Measurements from ENCODE around the gene TMEM139. TPM values are rescaled to one million over a fixed set of nuclear protein-coding genes. Genes with fewer than 3 reads are reported as not detected.

The TMEM139 gene
- polyA plus RNA-seq, 3 donors = 0.55 TPM; not detected in 2

GRCh38 chr7:143279186-143280098 is 5.3 kb upstream of the TMEM139 start:
- H3K36me3 ChIP-seq (replicated peaks in 1 of 2; ENCODE audit: control insufficient read depth in 1 of 2, insufficient read depth in 2 of 2, low read length in 2 of 2) = no peaks in the 10 kb centered on the region
- H3K4me1 Mint-ChIP-seq = peaks cover 17% of the 10 kb centered on the region
- H3K4me2 ChIP-seq (replicated peaks; ENCODE audit: extremely low read depth, low read length, poor library complexity, severe bottlenecking) = no peak overlapping the region
- H3K27me3 ChIP-seq (ENCODE audit: control insufficient read depth in 2 of 2, insufficient read depth in 2 of 2, low read length in 2 of 2) = no peaks in the 10 kb centered on the region
- H3K79me2 ChIP-seq (ENCODE audit: insufficient read depth, low read length) = no peaks in the 10 kb centered on the region
- H3K27me3 Mint-ChIP-seq (ENCODE audit: low read depth in 3 of 3) = peaks cover 0 to 1% (median 0%) of the 10 kb centered on the region in 3 donors
- H3K9me3 Mint-ChIP-seq = peaks cover 0 to 2% (median 0%) of the 10 kb centered on the region in 7 donors
- peak overlapping the region in 5 of 7 donors; percentile 11 to 60 (median 46) for H3K27ac Mint-ChIP-seq
- peak overlapping the region in 1 of 3 experiments; percentile 7 for H3K4me3 ChIP-seq (replicated peaks in 1 of 3; ENCODE audit: low read depth in 2 of 3, low read length in 3 of 3)
- peak in 1 of 3 donors; percentile 22 for DNase-seq
- no peaks in the 10 kb centered on the region for H4K20me1 ChIP-seq (ENCODE audit: insufficient read depth, low read length)
- no peak overlapping the region for H3K9ac ChIP-seq (ENCODE audit: insufficient read depth, low read length, poor library complexity, severe bottlenecking)
- WGBS (ENCODE audit: insufficient coverage) = 83% methylated on average over 1 of the region's 8 CpGs
- intact Hi-C loops (cut with micrococcal nuclease) = loop anchor here in 1 of 2 donors (10.0 kb wide), 1 partner anchor 95 kb away; no protein-coding TSS in a partner anchor
- TF ChIP-seq, protein P1, sequence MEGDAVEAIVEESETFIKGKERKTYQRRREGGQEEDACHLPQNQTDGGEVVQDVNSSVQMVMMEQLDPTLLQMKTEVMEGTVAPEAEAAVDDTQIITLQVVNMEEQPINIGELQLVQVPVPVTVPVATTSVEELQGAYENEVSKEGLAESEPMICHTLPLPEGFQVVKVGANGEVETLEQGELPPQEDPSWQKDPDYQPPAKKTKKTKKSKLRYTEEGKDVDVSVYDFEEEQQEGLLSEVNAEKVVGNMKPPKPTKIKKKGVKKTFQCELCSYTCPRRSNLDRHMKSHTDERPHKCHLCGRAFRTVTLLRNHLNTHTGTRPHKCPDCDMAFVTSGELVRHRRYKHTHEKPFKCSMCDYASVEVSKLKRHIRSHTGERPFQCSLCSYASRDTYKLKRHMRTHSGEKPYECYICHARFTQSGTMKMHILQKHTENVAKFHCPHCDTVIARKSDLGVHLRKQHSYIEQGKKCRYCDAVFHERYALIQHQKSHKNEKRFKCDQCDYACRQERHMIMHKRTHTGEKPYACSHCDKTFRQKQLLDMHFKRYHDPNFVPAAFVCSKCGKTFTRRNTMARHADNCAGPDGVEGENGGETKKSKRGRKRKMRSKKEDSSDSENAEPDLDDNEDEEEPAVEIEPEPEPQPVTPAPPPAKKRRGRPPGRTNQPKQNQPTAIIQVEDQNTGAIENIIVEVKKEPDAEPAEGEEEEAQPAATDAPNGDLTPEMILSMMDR (IDR thresholded peaks at IDR 0.05) = no peak
- peak overlapping the region; percentile 58 for H2AFZ ChIP-seq (ENCODE audit: insufficient read depth, low read depth, low read length, poor library complexity, severe bottlenecking)
- no peaks in the 10 kb centered on the region for H3K9me3 ChIP-seq (replicated peaks in 1 of 2; ENCODE audit: control insufficient read depth in 1 of 2, insufficient read depth in 1 of 2, low read length in 2 of 2)
- peak overlapping the region in 1 of 2 donors; percentile 26 for H3K4me3 Mint-ChIP-seq
- no peaks in the 10 kb centered on the region for H3K36me3 Mint-ChIP-seq
- peaks cover 0 to 19% of the 10 kb centered on the region in 2 donors for H3K4me1 ChIP-seq (ENCODE audit: control insufficient read depth in 1 of 2, insufficient read depth in 2 of 2, low read length in 2 of 2)
- H3K27ac ChIP-seq (ENCODE audit: low read depth in 1 of 2, low read length in 2 of 2) = peak overlapping the region in 1 of 2 donors; percentile 47

- Histone ChIP-seq H3K79me2 (ENCODE audit: insufficient read depth, low read length) (no peaks in the 10 kb centered on the region), H3K27ac (ENCODE audit: low read depth in 1 of 2, low read length in 2 of 2) (peak overlapping the region in 1 of 2 donors; percentile 47), H4K20me1 (ENCODE audit: insufficient read depth, low read length) (no peaks in the 10 kb centered on the region), H3K4me1 (ENCODE audit: control insufficient read depth in 1 of 2, insufficient read depth in 2 of 2, low read length in 2 of 2) (peaks cover 0 to 19% of the 10 kb centered on the region in 2 donors), H3K9ac (ENCODE audit: insufficient read depth, low read length, poor library complexity, severe bottlenecking) (no peak overlapping the region), H3K4me3 (replicated peaks in 1 of 3; ENCODE audit: low read depth in 2 of 3, low read length in 3 of 3) (peak overlapping the region in 1 of 3 experiments; percentile 7), H2AFZ (ENCODE audit: insufficient read depth, low read depth, low read length, poor library complexity, severe bottlenecking) (peak overlapping the region; percentile 58), H3K36me3 (replicated peaks in 1 of 2; ENCODE audit: control insufficient read depth in 1 of 2, insufficient read depth in 2 of 2, low read length in 2 of 2) (no peaks in the 10 kb centered on the region), H3K4me2 (replicated peaks; ENCODE audit: extremely low read depth, low read length, poor library complexity, severe bottlenecking) (no peak overlapping the region), H3K27me3 (ENCODE audit: control insufficient read depth in 2 of 2, insufficient read depth in 2 of 2, low read length in 2 of 2) (no peaks in the 10 kb centered on the region), H3K9me3 (replicated peaks in 1 of 2; ENCODE audit: control insufficient read depth in 1 of 2, insufficient read depth in 1 of 2, low read length in 2 of 2) (no peaks in the 10 kb centered on the region)
- Mint-ChIP-seq H3K4me3 (no peak overlapping the region), H3K9me3 (peaks cover 0 to 2% (median 0%) of the 10 kb centered on the region in 7 donors), H3K27ac (peak overlapping the region in 1 of 7 donors; percentile 58), H3K27me3 (ENCODE audit: low read depth in 3 of 3) (peaks cover 0 to 2% (median 1%) of the 10 kb centered on the region in 3 donors), H3K36me3 (no peaks in the 10 kb centered on the region), H3K4me1 (peaks cover 17% of the 10 kb centered on the region)
- intact Hi-C loops (cut with micrococcal nuclease) = loop anchor here in 1 of 2 donors (10.0 kb wide), 1 partner anchor 95 kb away; no protein-coding TSS in a partner anchor
- TF ChIP-seq, protein P1 (IDR thresholded peaks at IDR 0.05) = no peak
- no CpG with 5 or more reads among the region's 1 CpG for WGBS (ENCODE audit: insufficient coverage)
- no peak for DNase-seq
Measured at GRCh38 chr7:143280160-143280559, 4.6 kb upstream of the TMEM139 start.
